Measurements from ENCODE around the gene MIOS.

- TF ChIP-seq CTCF (IDR thresholded peaks at IDR 0.05; ENCODE audit: low read depth, low read length, poor library complexity, severe bottlenecking): no peak
- TF ChIP-seq EZH2phosphoT487 (IDR thresholded peaks at IDR 0.05; ENCODE audit: borderline replicate concordance, low read length): no peak
These were observed 84.1 kb downstream of the MIOS start for GRCh38 chr7:7650682-7651206.

All from DOHH2 (cell line).